GM23248 (cell line): Measurements from ENCODE around the gene PTCH1.

Source experiments
- EZH2 ChIP-seq: fragments of 200-600 bp; sonication (generic); IDR thresholded peaks from 2 replicates; pipeline ENCODE4 v1.6.1; 2018; ENCODE audit warnings: antibody characterized with exemption, mild to moderate bottlenecking; ENCODE audit not compliant: insufficient read depth, poor library complexity, severe bottlenecking
- EZH2phosphoT487 ChIP-seq: fragments of 200-600 bp; sonication (generic); IDR thresholded peaks from 2 replicates; pipeline ENCODE4 v1.6.1; 2018; ENCODE audit warnings: antibody characterized with exemption, moderate library complexity, mild to moderate bottlenecking, low read depth; ENCODE audit not compliant: insufficient read depth

DNA sequence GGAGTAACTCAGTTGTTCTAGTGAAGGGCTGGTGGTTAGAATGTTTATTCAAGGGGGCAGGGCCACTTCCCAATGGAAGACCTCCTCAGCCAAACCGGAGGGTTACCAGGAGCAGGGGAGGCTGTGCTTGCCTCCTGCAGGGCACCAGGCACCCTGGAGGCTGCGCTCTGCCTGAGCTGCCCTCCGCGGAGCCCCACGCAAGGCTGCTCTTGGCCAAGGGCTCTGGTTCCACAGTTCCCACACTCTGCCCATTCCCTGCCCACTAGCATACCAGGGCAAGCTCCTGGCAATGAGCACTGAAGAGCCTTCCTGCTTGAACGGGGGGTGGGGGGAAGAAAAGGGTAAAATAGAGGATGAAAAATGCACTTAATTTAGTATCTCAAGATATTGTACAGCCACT, 35.5 kb upstream of the PTCH1 start:
- TF ChIP-seq EZH2 (no peak), EZH2phosphoT487 (no peak)
